ENCODE data around the gene STARD7. TPM values are rescaled to one million over a fixed set of nuclear protein-coding genes. Genes with fewer than 3 reads are reported as not detected.
A peak's percentile ranks its signal among the peaks of the same experiment; 100 is the strongest.

Gene STARD7
- total and polyA plus RNA-seq, 7 experiments from 2014 or later: 56.5 to 133 (median 75.7) TPM

DNA sequence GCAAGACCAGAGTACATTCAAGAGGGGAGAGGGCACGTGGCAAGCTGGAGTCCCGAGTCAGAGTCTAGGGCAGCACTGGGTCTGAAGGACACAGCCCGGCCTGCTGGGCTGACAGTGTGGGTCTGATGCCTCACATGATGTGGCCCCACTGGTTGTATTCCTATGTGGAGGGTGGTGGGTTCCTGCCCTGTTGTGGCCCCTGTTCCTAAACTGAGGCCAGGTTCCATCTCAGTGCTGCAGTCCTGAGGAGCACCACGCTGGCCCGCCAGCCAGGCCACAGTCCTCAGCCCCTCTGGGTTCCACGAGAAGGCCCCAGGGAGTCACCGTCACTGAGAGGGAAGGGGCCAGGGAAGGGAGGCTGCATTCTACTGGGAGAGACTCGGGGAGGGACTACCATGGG is 43.9 kb upstream of the STARD7 start:
- Mint-ChIP-seq H3K36me3 (peaks cover 10 to 40% (median 22%) of the 10 kb centered on the region in 5 donors), H3K4me3 (no peak overlapping the region), H3K27ac (peak overlapping the region in 3 of 9 donors; percentile 28 to 59 (median 48)), H3K4me1 (peaks cover 25 to 59% (median 40%) of the 10 kb centered on the region in 7 donors), H3K9me3 (no peaks in the 10 kb centered on the region), H3K27me3 (no peaks in the 10 kb centered on the region)
- ChIA-PET POLR2A (interaction anchor here (1.0 to 2.6 kb wide), 2 partner anchors 9 to 12 kb away, joined by 3 to 13 read pairs; partner anchors contain the start of gene TMEM127), CTCF (no interaction called here)
- H3K27ac ChIP-seq (ENCODE audit: low read depth, low read length): no peak overlapping the region
- no peaks in the 10 kb centered on the region for H3K9me3 ChIP-seq (ENCODE audit: control insufficient read depth in 2 of 3, low read length in 3 of 3)
- DNase-seq: no peak
- H3K36me3 ChIP-seq (ENCODE audit: control insufficient read depth in 2 of 3, insufficient read depth in 3 of 3, low read length in 3 of 3): peaks cover 6 to 44% (median 16%) of the 10 kb centered on the region in 3 experiments
- intact Hi-C loops (cut with micrococcal nuclease): no loop called here
- ATAC-seq: no peak
- no peak overlapping the region for H3K4me3 ChIP-seq (ENCODE audit: low read length)
- H3K4me1 ChIP-seq (ENCODE audit: control insufficient read depth in 2 of 2, insufficient read depth in 2 of 2, low read length in 2 of 2): peaks cover 0 to 28% of the 10 kb centered on the region in 2 donors
- H3K27me3 ChIP-seq (ENCODE audit: control insufficient read depth in 2 of 2, insufficient read depth in 2 of 2, low read length in 2 of 2): no peaks in the 10 kb centered on the region

DNA sequence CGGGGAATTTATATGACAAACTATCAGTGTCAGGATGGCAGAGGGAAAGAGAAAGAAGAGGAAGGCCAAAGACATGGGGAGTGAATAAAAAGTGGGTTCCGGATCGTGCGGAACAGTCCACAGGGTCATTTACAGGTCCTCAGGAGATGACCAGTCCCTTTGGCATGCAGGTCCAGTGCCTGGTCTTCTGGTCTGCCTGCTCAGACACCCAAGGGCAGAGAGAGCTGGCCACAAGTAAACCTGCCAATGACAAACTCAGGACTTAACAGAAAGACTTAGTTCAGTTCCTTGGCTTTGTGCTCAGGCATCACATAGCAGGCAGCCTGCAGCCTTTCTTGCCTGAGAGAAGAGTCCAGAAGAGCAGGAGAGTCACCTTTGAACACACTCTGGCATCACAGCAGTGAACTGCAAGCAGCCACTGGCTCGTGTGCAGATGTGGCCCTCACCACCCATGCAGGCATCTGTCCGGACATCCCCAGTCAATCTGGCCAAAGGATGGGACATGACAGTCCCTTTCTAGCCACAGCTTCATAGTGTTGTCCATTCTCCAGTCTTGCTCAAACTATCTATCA is 43.2 kb upstream of the STARD7 start:
- H3K27me3 Mint-ChIP-seq: no peaks in the 10 kb centered on the region
- Histone ChIP-seq H3K4me1 (ENCODE audit: control insufficient read depth in 2 of 2, insufficient read depth in 2 of 2, low read length in 2 of 2) (peaks cover 0 to 21% of the 10 kb centered on the region in 2 donors), H3K36me3 (ENCODE audit: control insufficient read depth in 2 of 3, insufficient read depth in 3 of 3, low read length in 3 of 3) (peaks cover 6 to 44% (median 16%) of the 10 kb centered on the region in 3 experiments), H3K4me3 (ENCODE audit: low read length) (no peak overlapping the region), H3K27me3 (ENCODE audit: control insufficient read depth in 2 of 2, insufficient read depth in 2 of 2, low read length in 2 of 2) (no peaks in the 10 kb centered on the region), H3K9me3 (ENCODE audit: control insufficient read depth in 2 of 3, low read length in 3 of 3) (no peaks in the 10 kb centered on the region), H3K27ac (ENCODE audit: low read depth, low read length) (peak overlapping the region; percentile 26)
- POLR2A ChIA-PET: no interaction called here
- peaks cover 22 to 59% (median 38%) of the 10 kb centered on the region in 7 donors for H3K4me1 Mint-ChIP-seq
- no peaks in the 10 kb centered on the region for H3K9me3 Mint-ChIP-seq
- H3K4me3 Mint-ChIP-seq: no peak overlapping the region
- intact Hi-C loops (cut with micrococcal nuclease): no loop called here
- CTCF ChIA-PET: no interaction called here
- DNase-seq (no peak), ATAC-seq (peak; percentile 28)
- peaks cover 10 to 40% (median 21%) of the 10 kb centered on the region in 5 donors for H3K36me3 Mint-ChIP-seq
- peak overlapping the region in 6 of 9 donors; percentile 24 to 68 (median 58) for H3K27ac Mint-ChIP-seq

GRCh38 chr2:96250188-96250587 is 41.6 kb upstream of the STARD7 start:
- POLR2A ChIA-PET: no interaction called here

GRCh38 chr2:96249654-96250053 is 41.0 kb upstream of the STARD7 start:
- CTCF ChIA-PET: no interaction called here
- Histone ChIP-seq H3K27ac (ENCODE audit: low read depth, low read length) (no peak overlapping the region), H3K4me1 (ENCODE audit: control insufficient read depth in 2 of 2, insufficient read depth in 2 of 2, low read length in 2 of 2) (peaks cover 0 to 7% of the 10 kb centered on the region in 2 donors), H3K4me3 (ENCODE audit: low read length) (no peak overlapping the region), H3K27me3 (ENCODE audit: control insufficient read depth in 2 of 2, insufficient read depth in 2 of 2, low read length in 2 of 2) (no peaks in the 10 kb centered on the region), H3K9me3 (ENCODE audit: control insufficient read depth in 2 of 3, low read length in 3 of 3) (no peaks in the 10 kb centered on the region), H3K36me3 (ENCODE audit: control insufficient read depth in 2 of 3, insufficient read depth in 3 of 3, low read length in 3 of 3) (peaks cover 6 to 31% (median 16%) of the 10 kb centered on the region in 3 experiments)
- intact Hi-C loops (cut with micrococcal nuclease): no loop called here
- no peaks in the 10 kb centered on the region for H3K27me3 Mint-ChIP-seq
- H3K36me3 Mint-ChIP-seq: peaks cover 10 to 35% (median 13%) of the 10 kb centered on the region in 5 donors
- peak overlapping the region in 6 of 9 donors; percentile 53 to 69 (median 56) for H3K27ac Mint-ChIP-seq
- POLR2A ChIA-PET: no interaction called here
- DNase-seq (no peak), ATAC-seq (no peak)
- H3K4me3 Mint-ChIP-seq: no peak overlapping the region
- H3K4me1 Mint-ChIP-seq: peaks cover 17 to 57% (median 40%) of the 10 kb centered on the region in 7 donors
- peaks cover 0 to 10% (median 0%) of the 10 kb centered on the region in 11 donors for H3K9me3 Mint-ChIP-seq

More at GRCh38 chr2:96250188-96250587, 41.6 kb upstream of the STARD7 start:
- no peak for ATAC-seq
- Histone ChIP-seq H3K27ac (ENCODE audit: low read depth, low read length) (no peak overlapping the region), H3K4me3 (ENCODE audit: low read length) (no peak overlapping the region), H3K27me3 (ENCODE audit: control insufficient read depth in 2 of 2, insufficient read depth in 2 of 2, low read length in 2 of 2) (no peaks in the 10 kb centered on the region), H3K4me1 (ENCODE audit: control insufficient read depth in 2 of 2, insufficient read depth in 2 of 2, low read length in 2 of 2) (peaks cover 0 to 12% of the 10 kb centered on the region in 2 donors), H3K36me3 (ENCODE audit: control insufficient read depth in 2 of 3, insufficient read depth in 3 of 3, low read length in 3 of 3) (peaks cover 6 to 37% (median 16%) of the 10 kb centered on the region in 3 experiments), H3K9me3 (ENCODE audit: control insufficient read depth in 2 of 3, low read length in 3 of 3) (no peaks in the 10 kb centered on the region)
- Mint-ChIP-seq H3K9me3 (peaks cover 0 to 7% (median 0%) of the 10 kb centered on the region in 11 donors), H3K27ac (peak overlapping the region in 7 of 9 donors; percentile 48 to 88 (median 56)), H3K36me3 (peaks cover 10 to 37% (median 14%) of the 10 kb centered on the region in 5 donors), H3K27me3 (no peaks in the 10 kb centered on the region), H3K4me1 (peaks cover 16 to 59% (median 43%) of the 10 kb centered on the region in 7 donors), H3K4me3 (no peak overlapping the region)
- CTCF ChIA-PET: no interaction called here
- DNase-seq: no peak
- intact Hi-C loops (cut with micrococcal nuclease): no loop called here

GRCh38 chr2:96248624-96249023 is 40.0 kb upstream of the STARD7 start:
- H3K27me3 Mint-ChIP-seq: no peaks in the 10 kb centered on the region
- POLR2A ChIA-PET: no interaction called here
- H3K4me1 Mint-ChIP-seq: peaks cover 14 to 52% (median 33%) of the 10 kb centered on the region in 7 donors
- H3K4me3 ChIP-seq (ENCODE audit: low read length): no peak overlapping the region
- no peak for ATAC-seq
- peaks cover 0 to 10% (median 0%) of the 10 kb centered on the region in 11 donors for H3K9me3 Mint-ChIP-seq
- H3K9me3 ChIP-seq (ENCODE audit: control insufficient read depth in 2 of 3, low read length in 3 of 3): no peaks in the 10 kb centered on the region
- no peak overlapping the region for H3K27ac ChIP-seq (ENCODE audit: low read depth, low read length)
- peaks cover 0 to 5% of the 10 kb centered on the region in 2 donors for H3K4me1 ChIP-seq (ENCODE audit: control insufficient read depth in 2 of 2, insufficient read depth in 2 of 2, low read length in 2 of 2)
- peak overlapping the region in 4 of 9 donors; percentile 17 to 41 (median 36) for H3K27ac Mint-ChIP-seq
- H3K36me3 ChIP-seq (ENCODE audit: control insufficient read depth in 2 of 3, insufficient read depth in 3 of 3, low read length in 3 of 3): peaks cover 6 to 21% (median 8%) of the 10 kb centered on the region in 3 experiments
- H3K36me3 Mint-ChIP-seq: peaks cover 4 to 32% (median 7%) of the 10 kb centered on the region in 5 donors
- no peaks in the 10 kb centered on the region for H3K27me3 ChIP-seq (ENCODE audit: control insufficient read depth in 2 of 2, insufficient read depth in 2 of 2, low read length in 2 of 2)
- CTCF ChIA-PET: interaction anchor here (0.7 kb wide), 1 partner anchor 147 kb away, joined by 3 read pairs; no protein-coding TSS in a partner anchor
- no peak for DNase-seq
- intact Hi-C loops (cut with micrococcal nuclease): no loop called here
- H3K4me3 Mint-ChIP-seq: no peak overlapping the region

- ATAC-seq (no peak), DNase-seq (no peak)
- Histone ChIP-seq H3K27ac (ENCODE audit: low read depth, low read length) (no peak overlapping the region), H3K4me3 (ENCODE audit: low read length) (no peak overlapping the region), H3K9me3 (ENCODE audit: control insufficient read depth in 2 of 3, low read length in 3 of 3) (no peaks in the 10 kb centered on the region), H3K4me1 (ENCODE audit: control insufficient read depth in 2 of 2, insufficient read depth in 2 of 2, low read length in 2 of 2) (peaks cover 3 to 9% of the 10 kb centered on the region in 2 donors), H3K36me3 (ENCODE audit: control insufficient read depth in 2 of 3, insufficient read depth in 3 of 3, low read length in 3 of 3) (peaks cover 1 to 14% (median 6%) of the 10 kb centered on the region in 3 experiments), H3K27me3 (ENCODE audit: control insufficient read depth in 2 of 2, insufficient read depth in 2 of 2, low read length in 2 of 2) (no peaks in the 10 kb centered on the region)
- intact Hi-C loops (cut with micrococcal nuclease): loop anchor here in 1 of 2 donors (2.0 kb wide), 1 partner anchor 17 kb away; the partner anchor contains the start of gene TMEM127
- ChIA-PET POLR2A (no interaction called here), CTCF (no interaction called here)
- no peaks in the 10 kb centered on the region for H3K27me3 Mint-ChIP-seq
- H3K27ac Mint-ChIP-seq: peak overlapping the region in 7 of 9 donors; percentile 32 to 82 (median 77)
- peaks cover 15 to 56% (median 37%) of the 10 kb centered on the region in 7 donors for H3K4me1 Mint-ChIP-seq
- H3K9me3 Mint-ChIP-seq: peaks cover 0 to 10% (median 0%) of the 10 kb centered on the region in 11 donors
- no peak overlapping the region for H3K4me3 Mint-ChIP-seq
- peaks cover 0 to 29% (median 6%) of the 10 kb centered on the region in 5 donors for H3K36me3 Mint-ChIP-seq
Measured at GRCh38 chr2:96247896-96248295, 39.3 kb upstream of the STARD7 start.

All from naive thymus-derived CD4-positive, alpha-beta T cell (primary cell).